DND-41 (cell line): ENCODE data around the gene PRKG2.

Experiments used
- EZH2 ChIP-seq: IDR thresholded peaks from 3 replicates; pipeline ENCODE4 v1.6.1; 2012; ENCODE audit warnings: borderline replicate concordance, low read depth, mild to moderate bottlenecking, moderate library complexity, low read length, inconsistent platforms; ENCODE audit not compliant: severe bottlenecking
- TF ChIP-seq, protein P1 (sequence below): IDR thresholded peaks from 2 replicates; pipeline ENCODE4 v1.5.1; 2012; ENCODE audit warnings: borderline replicate concordance, low read length, moderate library complexity, mild to moderate bottlenecking; ENCODE audit not compliant: poor library complexity, severe bottlenecking; ENCODE audit errors: extremely low read depth

DNA sequence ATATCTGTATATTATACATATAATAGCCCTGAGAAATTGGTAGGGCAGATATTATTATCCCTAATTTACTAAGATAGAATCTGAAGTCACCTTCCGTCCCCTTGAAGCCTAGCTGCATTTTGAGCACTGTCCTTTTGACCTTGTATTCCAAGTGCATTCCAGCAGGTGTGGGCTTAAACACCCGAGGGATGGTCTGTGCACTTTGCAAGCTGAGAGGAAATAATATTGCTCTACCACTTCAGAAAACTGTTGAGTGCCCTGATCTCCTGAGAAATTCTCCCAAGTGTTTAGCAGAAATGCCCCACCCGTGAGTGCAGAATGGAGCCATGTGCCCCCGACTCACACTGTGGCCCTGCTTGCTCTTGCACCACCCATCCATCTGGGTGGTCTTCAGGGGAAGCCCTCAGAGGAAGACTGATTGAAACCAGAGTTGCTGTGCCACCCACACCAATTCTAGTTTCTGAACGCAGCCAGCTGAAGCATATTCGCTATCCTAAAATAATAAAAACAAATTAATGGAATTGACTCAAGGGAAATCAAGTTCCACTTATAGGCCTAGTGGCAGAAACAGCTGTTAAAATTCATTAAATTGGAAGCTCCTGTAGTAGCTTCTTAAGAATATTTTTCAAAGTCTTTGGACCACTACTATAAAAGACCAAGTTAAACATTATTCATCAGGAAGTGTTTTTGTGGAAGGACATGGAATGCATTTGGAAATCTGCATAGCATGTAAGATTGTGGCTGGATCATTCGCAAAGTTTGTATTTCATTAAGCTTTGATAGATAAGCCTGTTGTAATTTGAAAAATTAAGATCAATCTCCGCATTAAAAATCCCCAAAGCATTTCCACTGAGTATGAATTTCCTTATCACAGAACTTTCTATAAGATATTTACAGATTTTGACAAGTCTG lies 41.3 kb upstream of the PRKG2 start:
- TF ChIP-seq, protein P1, sequence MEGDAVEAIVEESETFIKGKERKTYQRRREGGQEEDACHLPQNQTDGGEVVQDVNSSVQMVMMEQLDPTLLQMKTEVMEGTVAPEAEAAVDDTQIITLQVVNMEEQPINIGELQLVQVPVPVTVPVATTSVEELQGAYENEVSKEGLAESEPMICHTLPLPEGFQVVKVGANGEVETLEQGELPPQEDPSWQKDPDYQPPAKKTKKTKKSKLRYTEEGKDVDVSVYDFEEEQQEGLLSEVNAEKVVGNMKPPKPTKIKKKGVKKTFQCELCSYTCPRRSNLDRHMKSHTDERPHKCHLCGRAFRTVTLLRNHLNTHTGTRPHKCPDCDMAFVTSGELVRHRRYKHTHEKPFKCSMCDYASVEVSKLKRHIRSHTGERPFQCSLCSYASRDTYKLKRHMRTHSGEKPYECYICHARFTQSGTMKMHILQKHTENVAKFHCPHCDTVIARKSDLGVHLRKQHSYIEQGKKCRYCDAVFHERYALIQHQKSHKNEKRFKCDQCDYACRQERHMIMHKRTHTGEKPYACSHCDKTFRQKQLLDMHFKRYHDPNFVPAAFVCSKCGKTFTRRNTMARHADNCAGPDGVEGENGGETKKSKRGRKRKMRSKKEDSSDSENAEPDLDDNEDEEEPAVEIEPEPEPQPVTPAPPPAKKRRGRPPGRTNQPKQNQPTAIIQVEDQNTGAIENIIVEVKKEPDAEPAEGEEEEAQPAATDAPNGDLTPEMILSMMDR, result no peak
- TF ChIP-seq EZH2, result no peak
